ENCODE measurements around the gene KRT85.
"Not testable (repeated sequence)": the region's sequence is repeated elsewhere in the genome, so short reads cannot be mapped to it uniquely, and the experiment has no call there.

KRT85 gene

DNA sequence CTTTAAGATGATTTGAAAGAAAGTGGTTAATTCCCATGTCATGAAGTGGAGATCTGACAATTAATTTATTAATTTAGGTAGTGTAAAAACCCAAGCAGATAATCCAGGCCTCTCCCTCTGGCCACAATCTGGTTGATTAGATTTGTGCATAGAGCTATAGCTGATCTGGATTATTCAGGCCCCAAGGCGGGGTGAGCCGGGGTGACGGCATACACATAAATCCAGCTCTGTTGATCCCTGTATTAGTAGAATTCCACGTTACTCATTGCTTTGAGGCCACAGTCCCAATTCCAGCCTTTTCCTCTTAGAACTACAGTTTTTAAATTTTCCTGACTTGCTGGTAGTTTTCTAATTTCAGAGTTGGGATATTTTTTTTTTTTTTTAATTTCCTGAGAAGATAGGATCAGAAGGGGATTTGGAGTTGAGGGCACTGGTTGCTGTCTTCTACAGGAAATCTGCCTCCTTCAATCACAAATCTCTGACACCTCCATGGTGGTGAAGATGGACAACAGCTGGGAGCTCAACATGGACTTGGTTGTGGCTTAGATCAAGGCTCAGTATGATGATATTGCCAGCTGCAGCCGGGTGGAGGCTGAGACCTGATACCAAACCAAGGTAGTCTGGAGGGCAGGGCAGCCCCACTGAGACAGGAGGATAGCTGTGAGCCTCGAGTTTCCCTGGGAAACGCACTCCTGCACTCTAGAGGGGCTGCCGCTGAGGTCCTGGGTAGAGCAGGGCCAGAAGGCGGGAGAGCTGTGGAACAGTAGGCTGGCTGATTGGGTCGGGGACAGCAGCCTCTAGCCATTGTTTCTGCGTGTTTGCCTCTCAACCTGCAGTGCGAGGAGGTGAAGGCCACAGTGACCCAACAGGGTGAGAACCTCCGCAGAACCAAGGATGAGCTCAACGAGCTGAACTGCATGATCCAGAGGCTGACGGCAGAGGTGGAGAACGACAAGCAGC lies 19.4 kb downstream of the KRT85 start:
- no peak for DNase-seq (ENCODE audit: low spot score)

GRCh38 chr12:52347016-52347415 lies 20.3 kb downstream of the KRT85 start:
- DNase-seq (ENCODE audit: low spot score): no peak

DNA sequence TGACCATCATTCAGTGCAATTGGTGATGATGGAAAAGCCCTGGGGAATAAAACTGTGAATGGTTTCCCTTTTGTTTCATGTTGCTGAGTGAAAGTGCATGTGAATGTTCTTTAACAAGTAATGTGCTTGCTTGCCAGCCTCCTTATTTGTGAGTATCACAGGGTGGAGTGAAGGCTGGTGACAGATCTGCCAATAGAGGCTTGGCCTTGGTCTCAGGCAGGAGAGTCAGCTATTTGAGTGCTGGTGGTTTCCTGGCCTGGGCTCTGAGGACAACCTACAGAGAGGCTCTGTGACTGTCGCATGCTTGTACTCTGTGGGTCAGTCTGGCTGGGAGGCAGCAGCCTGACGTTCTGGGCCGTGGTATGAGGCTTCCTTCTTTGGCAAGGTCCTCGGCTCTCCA lies 20.7 kb downstream of the KRT85 start:
- no peak for DNase-seq (ENCODE audit: low spot score)

DNA sequence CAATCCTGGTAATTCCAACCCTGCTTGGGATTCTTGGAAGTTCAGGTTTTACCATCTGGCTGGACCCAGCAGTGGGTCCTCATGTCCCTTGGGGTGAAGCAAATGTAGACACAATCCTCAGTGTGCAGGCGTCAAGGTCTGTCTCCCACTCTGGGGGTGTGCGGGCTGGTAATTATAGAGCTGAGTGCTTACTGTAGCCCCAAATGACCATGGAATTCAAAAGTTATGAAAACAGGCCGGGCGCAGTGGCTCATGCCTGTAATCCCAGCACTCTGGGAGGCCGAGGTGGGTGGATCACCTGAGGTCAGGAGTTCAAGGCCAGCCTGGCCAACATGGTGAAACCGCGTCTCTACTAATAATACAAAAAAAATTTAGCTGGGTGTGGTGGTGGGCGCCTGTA lies 22.2 kb downstream of the KRT85 start:
- DNase-seq (ENCODE audit: low spot score): not testable (repeated sequence)

DNA sequence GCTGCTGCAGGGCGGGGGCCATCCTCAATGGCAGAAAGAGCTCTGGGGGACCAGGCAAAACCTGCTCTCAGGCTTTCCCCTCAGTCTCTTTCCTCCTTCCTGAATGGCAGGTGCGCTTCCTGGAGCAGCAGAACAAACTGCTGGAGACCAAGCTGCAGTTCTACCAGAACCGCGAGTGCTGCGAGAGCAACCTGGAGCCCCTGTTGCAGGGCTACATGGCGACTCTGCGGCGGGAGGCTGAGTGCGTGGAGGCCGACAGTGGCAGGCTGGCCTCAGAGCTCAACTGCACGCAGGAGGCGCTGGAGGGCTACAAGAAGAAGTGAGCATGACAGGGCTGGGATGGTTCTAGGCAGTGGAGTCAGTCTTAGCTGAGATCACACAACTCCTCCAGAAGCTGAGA lies 23.2 kb downstream of the KRT85 start:
- DNase-seq (ENCODE audit: low spot score): no peak

DNA sequence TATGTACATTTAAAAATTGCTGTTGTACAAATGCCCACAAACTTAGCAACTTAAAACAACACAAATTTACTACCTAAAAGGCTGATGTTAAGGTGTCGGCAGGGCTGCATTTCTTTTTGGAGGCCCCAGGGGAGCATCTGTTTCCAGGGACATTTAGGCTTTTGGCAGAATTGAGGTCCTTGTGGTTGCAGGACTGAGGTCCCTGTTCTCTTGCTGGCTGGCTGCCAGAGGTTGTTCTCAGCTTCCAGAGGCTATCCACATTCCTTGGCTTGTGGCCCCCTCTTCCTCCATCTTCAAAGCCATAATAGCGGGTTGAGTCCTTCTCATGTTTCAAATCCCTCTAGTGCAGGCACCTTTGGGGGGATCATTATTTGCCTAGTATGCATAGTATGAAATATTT lies 23.7 kb downstream of the KRT85 start:
- DNase-seq (ENCODE audit: low spot score): no peak

- no peak for DNase-seq (ENCODE audit: low spot score)
Measured at GRCh38 chr12:52342781-52343490, 24.3 kb downstream of the KRT85 start.

GRCh38 chr12:52341066-52341580 lies 26.2 kb downstream of the KRT85 start:
- DNase-seq (ENCODE audit: low spot score): no peak

- no peak for DNase-seq (ENCODE audit: low spot score)
Measured at GRCh38 chr12:52338241-52338960, 28.9 kb downstream of the KRT85 start.

DNA sequence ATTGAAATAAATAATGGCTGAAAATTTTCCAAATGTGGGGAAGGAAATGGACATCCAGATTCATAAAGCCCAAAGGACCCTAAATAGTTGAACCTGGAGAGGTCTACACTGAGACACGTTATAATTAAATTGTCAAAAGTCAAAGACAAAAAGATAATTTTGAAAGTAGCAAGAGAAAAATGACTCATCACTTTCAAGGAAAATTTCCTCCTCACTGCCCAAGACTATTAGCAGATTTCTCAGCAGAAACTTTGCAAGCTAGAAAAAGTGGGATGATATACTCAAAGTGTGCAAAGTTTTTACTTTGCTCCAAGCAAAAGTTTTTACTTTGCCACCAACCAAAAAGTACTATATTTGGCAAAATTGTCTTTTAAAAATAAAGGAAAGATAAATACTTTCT lies 30.2 kb downstream of the KRT85 start:
- no peak for DNase-seq (ENCODE audit: low spot score)

DNA sequence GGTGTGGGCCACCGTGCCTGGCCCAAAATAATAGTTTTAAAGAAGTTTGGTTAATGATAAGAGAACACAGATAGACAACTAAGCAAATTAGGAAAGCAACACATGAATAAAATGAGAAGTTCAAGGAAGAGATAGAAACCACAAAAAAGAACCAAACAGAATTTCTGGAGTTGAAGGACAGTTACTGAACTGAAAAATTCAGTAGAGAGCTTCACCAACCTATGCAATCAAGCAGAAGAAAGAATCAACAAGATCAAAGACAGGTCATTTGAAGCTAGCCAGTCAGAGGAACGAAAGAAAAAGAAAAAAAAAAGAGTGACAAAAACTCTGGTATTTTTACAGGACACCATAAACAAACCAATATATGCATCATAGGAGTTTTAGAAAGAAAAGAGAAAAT lies 30.6 kb downstream of the KRT85 start:
- DNase-seq (ENCODE audit: low spot score): no peak

GRCh38 chr12:52335598-52336262 lies 31.6 kb downstream of the KRT85 start:
- DNase-seq (ENCODE audit: low spot score): no peak

DNA sequence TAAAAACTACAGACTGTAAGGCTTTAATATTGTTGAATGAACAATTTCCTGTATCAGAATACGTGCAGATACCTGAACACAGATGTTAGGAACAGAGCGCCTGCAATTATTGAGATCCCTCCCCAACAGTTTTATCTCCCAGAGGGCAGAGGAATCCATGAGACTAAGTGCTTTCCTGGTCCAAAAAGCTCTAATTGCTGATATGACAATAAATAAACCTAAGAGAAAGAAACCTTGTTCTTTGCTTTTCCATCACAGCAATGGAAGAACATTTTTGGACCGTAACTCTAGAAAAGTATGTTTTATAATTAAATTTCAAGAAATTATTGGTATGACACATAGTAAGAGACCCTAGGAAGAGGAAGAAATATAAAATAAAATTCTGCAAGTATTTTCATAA lies 33.1 kb downstream of the KRT85 start:
- DNase-seq (ENCODE audit: low spot score): no peak

DNA sequence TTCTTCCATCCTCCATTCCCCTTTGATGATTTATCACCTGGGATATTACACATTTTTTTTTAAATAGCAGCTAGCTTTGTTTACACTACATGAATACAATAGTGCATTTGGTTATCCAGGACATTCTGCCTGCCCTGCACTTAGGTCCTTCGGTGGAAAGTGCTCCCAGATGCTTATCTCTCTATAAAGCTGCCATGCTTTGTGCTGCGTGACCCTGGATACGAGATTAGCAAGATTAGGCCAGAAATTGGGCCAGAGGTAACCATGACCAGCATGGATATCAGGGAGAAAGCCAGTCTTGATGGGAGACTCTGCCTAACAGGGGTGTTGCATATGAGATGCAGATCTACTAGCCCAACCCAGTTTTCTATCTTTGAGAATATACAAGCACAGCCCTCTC lies 34.0 kb downstream of the KRT85 start:
- DNase-seq (ENCODE audit: low spot score): no peak

GRCh38 chr12:52332381-52332780 lies 34.9 kb downstream of the KRT85 start:
- DNase-seq (ENCODE audit: low spot score): no peak

DNA sequence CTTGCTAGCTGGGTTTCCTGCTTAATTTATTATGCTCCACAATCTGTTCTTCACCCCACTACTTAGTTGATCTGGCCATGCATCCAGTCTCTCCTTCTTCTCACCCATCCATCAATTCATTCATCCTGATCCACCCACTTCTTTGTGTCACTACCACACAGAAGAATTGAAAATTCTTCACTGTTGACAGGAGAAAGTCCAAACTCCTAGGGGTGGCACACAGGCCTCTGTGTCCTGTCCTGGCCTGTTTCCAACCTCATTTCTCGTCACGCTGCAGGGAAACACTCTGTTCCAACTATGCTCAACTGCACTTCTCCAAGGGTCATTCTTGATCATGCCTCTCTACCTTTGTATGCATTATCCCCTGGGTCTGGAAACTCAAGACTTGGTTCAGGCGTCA lies 35.4 kb downstream of the KRT85 start:
- no peak for DNase-seq (ENCODE audit: low spot score)

- DNase-seq (ENCODE audit: low spot score): no peak
Measured at GRCh38 chr12:52331039-52331438, 36.2 kb downstream of the KRT85 start.

DNA sequence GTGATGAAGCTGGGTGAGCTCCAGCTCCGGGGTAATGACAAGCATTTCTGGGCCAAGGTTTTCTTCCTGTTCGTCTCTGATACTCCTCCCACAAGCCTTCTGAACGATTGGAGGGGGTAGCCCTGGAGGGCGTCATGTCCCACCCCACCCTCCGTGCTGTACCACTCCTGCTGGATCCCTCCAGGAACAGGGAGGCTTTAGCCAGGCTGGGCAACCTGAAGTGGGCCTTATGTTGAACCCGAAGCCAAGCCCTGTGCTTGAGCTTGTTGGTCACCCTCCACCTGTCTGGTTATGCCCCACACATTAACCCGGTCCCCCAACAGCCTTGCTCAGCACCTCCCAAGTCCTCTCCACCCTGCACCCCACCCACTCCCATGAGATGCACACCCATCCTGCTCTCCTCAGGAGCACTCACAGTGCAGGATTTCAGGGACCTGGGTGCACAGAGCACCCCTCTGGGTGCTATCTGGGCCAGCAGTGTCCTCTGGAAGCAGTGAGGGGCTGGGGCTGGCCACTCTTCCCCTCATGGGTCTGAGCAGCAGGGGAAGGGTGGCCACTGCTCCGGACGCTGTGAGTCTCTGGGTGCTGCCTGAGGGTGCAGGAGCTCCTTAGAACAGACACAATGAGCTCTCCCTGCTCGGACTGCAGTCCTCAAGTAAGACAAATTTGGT lies 39.3 kb downstream of the KRT85 start:
- no peak for DNase-seq (ENCODE audit: low spot score)

- peak; percentile 98 for DNase-seq (ENCODE audit: low spot score)
Measured at GRCh38 chr12:52327052-52327829, 40.0 kb downstream of the KRT85 start.

DNA sequence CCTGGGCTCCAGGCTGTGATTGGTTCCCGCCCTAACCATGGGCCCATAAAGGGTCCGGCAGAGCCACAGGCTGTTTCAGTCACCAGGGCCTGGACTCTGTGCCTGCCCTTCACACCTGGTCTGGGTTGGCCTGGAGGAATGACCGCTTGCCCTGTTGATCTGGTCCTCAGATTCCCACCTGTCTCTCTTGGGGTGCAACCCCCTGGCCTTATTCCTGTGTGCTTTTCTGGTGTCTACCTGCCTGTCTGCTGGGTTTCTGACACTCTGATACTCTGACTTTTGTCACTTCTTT lies 43.2 kb downstream of the KRT85 start:
- DNase-seq (ENCODE audit: low spot score): no peak
